Stimulated activated CD8-positive, alpha-beta memory T cell treated with anti-CD3 and anti-CD28 coated beads, Interleukin-15, amount 100 ng/mL, for 1 hour (primary cell): ENCODE results near the gene SELENON.

Source experiments
- DNase-seq: peaks from one replicate; pipeline ENCODE4 v3.0.0-alpha.2; 2020; ENCODE audit warnings: low read depth

Gene SELENON

GRCh38 chr1:25793585-25794170, 6.3 kb upstream of the SELENON start:
- no peak for DNase-seq

GRCh38 chr1:25794325-25794724, 5.7 kb upstream of the SELENON start:
- DNase-seq: no peak

- no peak for DNase-seq
These were observed 4.8 kb upstream of the SELENON start for GRCh38 chr1:25795211-25795610.

- no peak for DNase-seq
These were observed 3.8 kb upstream of the SELENON start for GRCh38 chr1:25795946-25796810.

- DNase-seq: peak; percentile 76
These were observed 3.1 kb upstream of the SELENON start for GRCh38 chr1:25796811-25797458.

GRCh38 chr1:25797939-25798338, 2.1 kb upstream of the SELENON start:
- no peak for DNase-seq

GRCh38 chr1:25798666-25799351, 1.2 kb upstream of the SELENON start:
- DNase-seq: no peak

GRCh38 chr1:25799352-25799934, 550 bp upstream of the SELENON start:
- no peak for DNase-seq

- no peak for DNase-seq
These were observed 847 bp downstream of the SELENON start for GRCh38 chr1:25800703-25801377.

GRCh38 chr1:25802915-25803314, 2.9 kb downstream of the SELENON start:
- DNase-seq: no peak

- DNase-seq: no peak
These were observed 3.4 kb downstream of the SELENON start for GRCh38 chr1:25803368-25803767.

- DNase-seq: no peak
These were observed 4.4 kb downstream of the SELENON start for GRCh38 chr1:25804244-25804963.

- DNase-seq: no peak
These were observed 5.2 kb downstream of the SELENON start for GRCh38 chr1:25804964-25805862.

GRCh38 chr1:25805863-25806225, 5.9 kb downstream of the SELENON start:
- DNase-seq: no peak

- no peak for DNase-seq
These were observed 6.4 kb downstream of the SELENON start for GRCh38 chr1:25806418-25806817.

GRCh38 chr1:25807480-25808390, 7.7 kb downstream of the SELENON start:
- DNase-seq: no peak

- DNase-seq: no peak
These were observed 8.7 kb downstream of the SELENON start for GRCh38 chr1:25808481-25809244.
